ENCODE data around the gene SAE1. TPM values are rescaled to one million over a fixed set of nuclear protein-coding genes. Genes with fewer than 3 reads are reported as not detected.
"Not testable (repeated sequence)": the region's sequence is repeated elsewhere in the genome, so short reads cannot be mapped to it uniquely, and the experiment has no call there.

Gene SAE1
- polyA plus RNA-seq (2013, experiment 1 of 2; ENCODE audit: insufficient read length): 154 TPM
- 145 TPM for polyA plus RNA-seq (2013, experiment 2 of 2; ENCODE audit: insufficient read length)

GRCh38 chr19:47130589-47131227, at the start of gene SAE1:
Gene SAE1 (plus strand): TSS chr19:47130835. CDS start chr19:47130931, 96 bp downstream.
- DNase-seq: peak; percentile 99

GRCh38 chr19:47081095-47081494, 49.5 kb upstream of the SAE1 start:
- no peak for DNase-seq

DNA sequence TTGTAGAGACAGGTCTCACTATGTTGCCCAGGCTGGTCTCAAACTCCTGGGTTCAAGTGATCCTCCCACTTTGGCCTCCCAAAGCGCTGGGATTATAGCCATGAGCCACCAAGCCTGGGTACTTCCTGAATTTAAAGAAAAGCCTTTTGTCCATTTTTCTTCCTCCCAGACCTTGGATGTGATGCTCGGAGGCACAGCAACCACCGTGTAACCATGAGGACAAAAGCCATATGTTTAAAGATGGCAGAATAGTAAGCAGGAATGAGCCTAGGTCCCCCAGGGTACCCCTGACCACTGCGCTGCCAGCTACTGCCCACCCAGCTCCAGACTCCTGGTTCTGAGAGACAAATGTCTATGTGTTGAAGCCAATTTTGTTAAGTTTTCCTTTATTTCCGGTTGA, 48.1 kb upstream of the SAE1 start:
- no peak for DNase-seq

DNA sequence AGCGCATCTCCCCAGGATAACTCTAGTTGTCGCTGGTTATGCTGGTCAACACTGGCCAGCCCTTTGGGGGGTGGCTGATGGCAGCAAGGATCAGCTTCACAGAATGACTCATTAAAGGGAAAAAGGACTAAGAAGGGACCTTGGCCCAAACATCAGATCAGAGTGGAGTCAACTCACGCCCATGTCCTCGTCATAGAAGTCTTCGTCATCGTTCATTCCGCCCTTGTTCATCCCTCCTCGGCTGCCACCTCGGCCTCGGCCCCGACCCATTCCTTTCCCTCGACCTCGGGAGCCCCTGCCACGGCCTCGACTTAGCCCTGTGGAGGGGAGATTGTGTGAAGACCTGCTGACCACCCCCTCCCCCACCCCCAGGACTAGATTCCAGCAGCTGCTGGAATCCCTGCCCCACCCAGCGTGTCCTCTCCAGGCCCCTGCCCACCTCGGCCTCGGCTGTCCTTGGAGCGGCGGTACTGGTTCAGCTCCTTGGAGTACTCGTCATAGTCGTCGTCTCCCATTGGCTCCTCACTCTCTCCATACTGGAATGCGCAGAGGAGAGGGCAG, 45.7 kb upstream of the SAE1 start:
- no peak for DNase-seq

DNA sequence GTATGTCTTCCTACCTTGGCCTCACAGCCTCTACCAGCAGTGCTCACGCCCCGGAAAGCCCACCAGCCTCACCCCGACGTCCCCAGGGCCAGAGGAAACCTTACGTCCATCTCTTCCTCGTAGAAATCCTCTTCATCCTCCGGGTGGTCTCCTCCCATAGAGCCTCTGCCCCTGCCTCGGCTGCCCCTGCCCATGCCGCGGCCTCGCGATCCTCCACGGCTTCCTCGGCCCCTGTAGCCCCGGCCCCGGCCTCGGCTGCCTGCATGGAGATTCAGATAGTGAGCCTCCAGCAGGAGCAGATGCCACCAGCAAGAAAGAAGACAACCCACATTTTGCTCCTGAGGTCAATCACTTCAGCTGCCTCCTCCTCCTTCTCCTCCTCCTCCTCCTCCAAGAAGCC, 44.4 kb upstream of the SAE1 start:
- no peak for DNase-seq

DNA sequence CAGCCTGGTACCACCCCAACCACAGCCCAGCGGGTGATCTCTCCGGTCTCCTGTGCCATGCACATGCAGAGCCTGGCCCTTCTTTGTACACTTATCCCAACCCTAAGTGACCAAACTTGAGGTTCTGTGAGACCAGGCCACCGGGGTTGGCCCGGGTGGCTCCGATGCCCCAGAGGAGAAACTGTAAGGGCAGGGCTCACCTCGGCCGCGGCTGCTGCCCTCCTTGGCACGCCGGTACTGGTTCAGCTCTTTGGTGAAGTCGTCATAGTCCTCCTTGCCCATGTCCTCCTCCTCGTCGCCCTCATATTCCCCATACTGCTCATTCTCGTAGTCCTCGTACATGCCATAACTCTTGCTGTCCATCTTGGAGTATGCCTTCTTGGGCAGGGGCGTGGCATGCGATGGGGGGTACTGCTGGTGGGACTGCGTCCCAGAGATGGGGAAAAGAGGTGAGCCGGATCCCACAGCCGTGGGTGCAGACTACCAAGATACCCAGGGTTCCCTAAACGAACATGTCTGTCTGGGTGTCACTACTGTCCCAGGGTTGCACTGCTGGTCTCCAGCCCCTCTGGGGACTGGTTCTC, 40.8 kb upstream of the SAE1 start:
- DNase-seq: no peak

- no peak for DNase-seq
Measured at GRCh38 chr19:47093254-47093653, 37.4 kb upstream of the SAE1 start.

- DNase-seq: no peak
Measured at GRCh38 chr19:47093841-47094240, 36.8 kb upstream of the SAE1 start.

DNA sequence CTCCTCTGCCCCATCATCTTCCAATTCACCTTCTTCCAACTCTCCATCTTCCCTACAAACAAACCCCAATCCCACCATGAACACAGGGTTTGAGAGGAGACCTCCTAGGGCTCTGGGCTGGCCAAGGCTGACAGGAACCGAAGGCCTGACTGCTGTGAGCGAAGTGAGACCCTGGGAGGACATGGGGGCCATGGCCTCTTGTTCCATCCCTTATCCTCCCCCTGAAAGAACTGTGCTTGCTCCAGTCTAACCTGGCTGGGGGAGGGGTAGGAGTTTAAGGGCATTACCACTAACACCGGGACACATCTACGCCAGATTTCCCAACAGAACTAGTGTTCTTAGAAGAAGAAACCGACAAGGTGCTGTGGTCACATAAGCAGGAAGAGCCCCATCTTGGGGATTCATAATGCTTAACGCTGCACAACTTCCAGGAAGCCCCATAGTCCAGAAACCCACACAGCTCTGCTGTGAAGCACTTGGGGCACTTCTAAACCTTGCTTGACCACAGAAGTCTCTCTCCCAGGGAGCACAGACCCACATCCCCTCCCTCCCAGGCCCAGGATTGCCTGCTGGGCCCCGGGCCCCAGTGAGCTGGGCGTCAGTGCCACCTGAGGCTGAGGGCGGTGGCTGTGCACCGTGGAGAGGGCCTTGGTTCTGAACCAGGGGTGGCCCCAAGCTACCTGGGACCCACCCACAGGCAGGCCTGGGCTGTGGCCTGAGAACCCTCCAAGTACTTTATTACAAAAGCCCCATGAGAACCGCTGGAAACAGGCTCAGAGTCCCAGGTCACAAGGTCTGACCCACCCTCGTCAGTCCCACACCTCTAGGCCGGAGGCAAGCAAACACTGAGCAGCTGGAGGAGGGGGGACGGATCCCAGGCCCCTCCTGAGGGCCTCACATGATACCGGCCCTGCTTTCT, 35.8 kb upstream of the SAE1 start:
- DNase-seq: no peak

DNA sequence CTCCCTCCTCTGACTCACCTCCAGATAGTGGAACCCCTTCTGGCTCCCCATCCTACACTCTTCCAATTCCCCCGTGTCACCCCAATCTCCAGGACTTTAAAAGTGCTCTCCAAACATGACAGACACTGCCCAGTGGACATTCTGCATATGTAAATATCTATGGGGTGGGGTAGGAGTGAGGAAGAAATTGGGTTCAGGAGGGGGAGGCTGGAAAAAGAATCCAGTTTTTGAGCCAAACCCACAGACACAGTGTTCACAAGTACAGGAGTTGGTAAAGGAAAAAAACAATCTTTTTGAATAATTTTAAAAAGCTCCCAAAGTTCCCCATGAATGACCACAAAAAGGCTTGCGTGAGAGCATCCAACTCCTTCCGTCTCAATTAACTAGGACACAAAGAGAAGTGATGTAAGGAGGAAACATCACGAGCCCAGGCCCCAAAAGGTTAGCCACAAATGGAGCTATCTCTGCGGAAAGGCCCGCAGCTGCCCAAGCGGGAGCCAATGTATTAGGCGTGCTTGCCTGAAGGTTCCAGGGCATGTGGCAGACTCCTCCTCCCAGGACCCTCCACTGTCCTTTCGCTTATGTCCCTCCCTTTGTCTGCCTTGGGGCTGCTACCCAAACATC, 35.0 kb upstream of the SAE1 start:
- DNase-seq: peak; percentile 31

- no peak for DNase-seq
Measured at GRCh38 chr19:47096100-47096704, 34.4 kb upstream of the SAE1 start.

DNA sequence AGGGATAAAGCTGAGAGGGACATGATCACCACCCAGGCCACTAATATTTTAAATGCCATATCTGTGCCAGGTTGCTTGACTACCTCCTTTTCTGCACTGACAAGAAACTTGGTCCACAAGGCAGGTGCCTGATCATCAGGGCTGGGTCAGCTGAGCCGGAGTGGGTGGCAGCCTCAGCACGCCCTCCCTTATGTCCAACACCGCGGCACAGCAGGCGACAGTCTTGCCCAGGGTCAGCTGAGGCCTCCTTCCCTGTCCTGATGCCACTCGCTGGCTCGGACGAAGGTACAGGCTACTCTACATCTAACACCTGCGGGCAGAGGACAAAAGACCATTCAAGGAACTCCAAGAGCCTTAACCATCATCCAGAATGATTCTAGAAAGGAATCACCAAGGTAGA, 33.9 kb upstream of the SAE1 start:
- no peak for DNase-seq

DNA sequence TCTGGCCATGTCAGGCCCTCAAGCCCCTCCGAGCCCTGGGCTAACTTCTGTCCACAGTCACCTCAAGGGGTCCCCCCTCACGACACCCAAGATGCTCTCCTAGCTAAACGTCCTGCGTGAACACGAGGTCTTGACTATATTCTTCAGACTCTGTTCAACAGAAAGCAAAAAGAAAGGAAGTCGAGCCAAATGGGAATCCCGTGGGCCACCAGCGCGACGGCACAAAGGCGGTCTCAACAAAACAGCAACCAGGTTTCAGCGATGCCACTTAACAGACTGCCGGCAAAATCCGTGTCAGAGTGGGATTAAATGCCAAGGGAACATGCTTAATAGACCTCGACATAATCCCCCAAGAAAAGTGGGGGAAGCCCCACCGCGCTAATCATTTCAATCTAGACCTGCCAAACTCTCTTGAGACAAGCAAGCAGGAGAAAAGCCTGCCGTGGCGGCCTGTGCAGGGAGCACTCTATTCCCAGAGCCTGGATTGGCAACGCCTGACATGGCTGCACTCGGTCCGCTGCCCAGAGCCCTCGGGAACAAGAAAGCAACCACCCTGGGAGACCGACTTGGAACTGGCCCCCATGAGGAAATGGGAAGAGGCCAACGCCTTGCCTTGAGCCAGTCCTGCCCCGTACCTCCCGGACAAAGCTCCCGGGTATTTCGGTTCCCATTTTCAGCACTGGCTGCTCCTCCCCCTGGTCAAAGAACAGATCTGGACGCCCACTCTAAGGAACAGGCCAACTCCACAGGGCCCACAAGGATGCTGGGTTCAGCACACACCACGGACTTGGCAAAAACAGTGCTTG, 33.0 kb upstream of the SAE1 start:
- no peak for DNase-seq

DNA sequence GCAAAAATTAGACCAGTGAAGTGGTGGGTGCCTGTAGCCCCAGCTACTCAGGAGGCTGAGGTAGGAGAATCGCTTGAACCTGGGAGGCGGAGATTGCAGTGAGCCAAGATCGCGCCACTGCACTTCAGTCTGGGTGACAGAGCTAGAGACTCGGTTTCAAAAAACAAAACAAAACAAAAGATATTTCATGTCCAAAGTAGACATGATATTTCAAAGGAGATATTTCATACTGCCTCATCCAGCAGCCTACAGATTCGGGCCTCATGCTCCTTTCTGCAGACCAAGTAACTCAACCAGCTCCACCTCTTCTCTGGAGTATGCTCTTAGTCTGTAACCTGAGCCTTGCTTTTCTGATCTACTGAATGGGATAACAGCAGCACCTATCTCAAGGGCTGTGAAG, 32.0 kb upstream of the SAE1 start:
- no peak for DNase-seq

DNA sequence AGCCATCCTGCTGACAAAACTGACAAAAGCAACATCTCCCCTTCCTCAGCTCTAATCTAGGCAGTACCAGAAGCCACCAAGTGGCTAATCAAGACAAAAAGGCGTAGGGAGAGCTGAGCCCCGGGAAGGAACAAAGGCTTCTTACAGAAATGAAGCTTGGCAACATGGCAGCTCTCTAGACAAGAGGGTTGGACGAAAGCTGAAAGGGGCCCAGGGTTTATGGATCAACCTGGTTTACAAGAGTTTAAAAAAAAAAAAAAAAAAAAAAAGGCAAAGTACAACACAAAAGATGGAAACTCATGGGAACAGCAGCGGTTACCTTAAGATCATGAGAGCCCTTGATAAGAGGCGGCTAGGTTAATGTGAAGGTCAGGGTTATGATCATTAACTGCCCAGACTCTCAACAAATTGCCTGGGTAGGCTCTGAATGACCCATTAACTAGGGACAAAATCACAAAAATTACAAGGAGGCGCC, 31.0 kb upstream of the SAE1 start:
- no peak for DNase-seq

DNA sequence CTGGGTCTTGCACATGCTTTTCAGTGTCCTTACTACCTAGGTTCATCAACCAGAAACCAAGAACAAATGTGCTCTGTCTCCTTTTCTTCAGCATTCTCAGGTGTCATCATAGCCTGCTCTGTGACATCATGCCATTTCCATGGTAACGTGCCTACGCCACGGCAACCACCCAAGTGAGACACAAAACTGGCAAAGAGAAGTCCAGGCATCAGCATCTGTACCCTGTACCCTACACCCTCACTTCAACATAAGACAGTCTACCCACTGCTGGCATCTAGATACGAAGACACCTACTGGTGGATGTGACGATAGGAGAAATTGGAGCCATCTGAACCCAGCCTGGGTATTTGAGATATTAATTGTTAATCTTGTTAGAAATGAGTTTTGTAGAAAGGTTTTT, 30.3 kb upstream of the SAE1 start:
- no peak for DNase-seq

- not testable (repeated sequence) for DNase-seq
Measured at GRCh38 chr19:47101116-47101515, 29.5 kb upstream of the SAE1 start.

GRCh38 chr19:47102346-47103060, 28.1 kb upstream of the SAE1 start:
- DNase-seq: peak; percentile 84

- DNase-seq: no peak
Measured at GRCh38 chr19:47104680-47105079, 26.0 kb upstream of the SAE1 start.

- DNase-seq: no peak
Measured at GRCh38 chr19:47105874-47106273, 24.8 kb upstream of the SAE1 start.

GRCh38 chr19:47106821-47107201, 23.8 kb upstream of the SAE1 start:
- DNase-seq: peak; percentile 77

Measured in fibroblast of skin of scalp (primary cell).